Brain microvascular endothelial cell (primary cell): Measurements from ENCODE around the gene SMCO4.

Source experiments
- DNase-seq: peaks from one replicate; pipeline ENCODE4 v3.0.0-alpha.2; 2020
- H3K27ac ChIP-seq: fragments of 250-450 bp; sonication (Bioruptor Pico); 2 replicates; pipeline ENCODE4 v1.5.1; 2020; ENCODE audit warnings: mild to moderate bottlenecking, moderate library complexity
- H3K27me3 ChIP-seq: fragments of 250-450 bp; sonication (Bioruptor Pico); replicated peaks from 2 replicates; pipeline ENCODE4 v1.5.1; 2020; ENCODE audit warnings: mild to moderate bottlenecking
- H3K36me3 ChIP-seq: fragments of 250-450 bp; sonication (Bioruptor Pico); replicated peaks from 2 replicates; pipeline ENCODE4 v1.5.1; 2020; ENCODE audit warnings: mild to moderate bottlenecking
- H3K4me3 ChIP-seq: 2 replicates; pipeline ENCODE4 v1.5.1; 2011; ENCODE audit warnings: low read depth, mild to moderate bottlenecking, control low read depth, low read length, moderate library complexity
- CTCF ChIP-seq: IDR thresholded peaks from 2 replicates; pipeline ENCODE4 v1.5.1; 2011; ENCODE audit warnings: low read depth, mild to moderate bottlenecking, moderate library complexity, low read length, control low read depth, inconsistent platforms; ENCODE audit errors: missing control alignments
- in situ Hi-C: cut with HindIII; loops from 2 replicates; pipeline ENCODE4 v1.10.0; 2017; ENCODE audit warnings: low sequenced_read_pairs, low pct_ligation_motif_present

SMCO4 gene

GRCh38 chr11:93492464-93493251 lies 50.5 kb downstream of the SMCO4 start:
- Histone ChIP-seq H3K27ac (no peak overlapping the region), H3K36me3 (no peaks in the 10 kb centered on the region), H3K4me3 (no peak overlapping the region), H3K27me3 (no peaks in the 10 kb centered on the region)
- DNase-seq, result no peak
- in situ Hi-C loops, result no loop called here
- TF ChIP-seq CTCF, result no peak

GRCh38 chr11:93491973-93492372 lies 51.2 kb downstream of the SMCO4 start:
- in situ Hi-C loops, result no loop called here
- TF ChIP-seq CTCF, result no peak
- no peak for DNase-seq
- H3K27ac ChIP-seq, result no peak overlapping the region
- no peaks in the 10 kb centered on the region for H3K36me3 ChIP-seq
- no peak overlapping the region for H3K4me3 ChIP-seq
- no peaks in the 10 kb centered on the region for H3K27me3 ChIP-seq

- in situ Hi-C loops, result no loop called here
Observed at GRCh38 chr11:93490996-93491618, 52.1 kb downstream of the SMCO4 start.

GRCh38 chr11:93489841-93490240 lies 53.4 kb downstream of the SMCO4 start:
- no peak for DNase-seq
- H3K27me3 ChIP-seq, result no peaks in the 10 kb centered on the region
- no peaks in the 10 kb centered on the region for H3K36me3 ChIP-seq
- in situ Hi-C loops, result no loop called here
- H3K27ac ChIP-seq, result no peak overlapping the region
- no peak for TF ChIP-seq CTCF
- no peak overlapping the region for H3K4me3 ChIP-seq

More at GRCh38 chr11:93490996-93491618, 52.1 kb downstream of the SMCO4 start:
- Histone ChIP-seq H3K36me3 (no peaks in the 10 kb centered on the region), H3K4me3 (no peak overlapping the region), H3K27ac (no peak overlapping the region), H3K27me3 (no peaks in the 10 kb centered on the region)
- DNase-seq, result no peak
- TF ChIP-seq CTCF, result no peak

- H3K36me3 ChIP-seq, result no peaks in the 10 kb centered on the region
Observed at GRCh38 chr11:93487032-93487483, 56.1 kb downstream of the SMCO4 start.

More at GRCh38 chr11:93487032-93487483, 56.1 kb downstream of the SMCO4 start:
- in situ Hi-C loops, result no loop called here
- no peak for TF ChIP-seq CTCF
- H3K27ac ChIP-seq, result no peak overlapping the region
- no peak for DNase-seq
- H3K27me3 ChIP-seq, result no peaks in the 10 kb centered on the region
- H3K4me3 ChIP-seq, result no peak overlapping the region
